GM18517 (cell line): Measurements from ENCODE around the gene DZANK1.
"Not testable (repeated sequence)": the region's sequence is repeated elsewhere in the genome, so short reads cannot be mapped to it uniquely, and the experiment has no call there.

Experiments
- ATAC-seq: cut with Tn5 transposase; IDR thresholded peaks from one replicate; pipeline ENCODE4 v1.9.1; 2021; ENCODE audit warnings: mild to moderate bottlenecking, moderate library complexity; ENCODE audit not compliant: unreplicated experiment

DZANK1 gene

GRCh38 chr20:18388860-18389259, 78.0 kb downstream of the DZANK1 start:
- no peak for ATAC-seq

DNA sequence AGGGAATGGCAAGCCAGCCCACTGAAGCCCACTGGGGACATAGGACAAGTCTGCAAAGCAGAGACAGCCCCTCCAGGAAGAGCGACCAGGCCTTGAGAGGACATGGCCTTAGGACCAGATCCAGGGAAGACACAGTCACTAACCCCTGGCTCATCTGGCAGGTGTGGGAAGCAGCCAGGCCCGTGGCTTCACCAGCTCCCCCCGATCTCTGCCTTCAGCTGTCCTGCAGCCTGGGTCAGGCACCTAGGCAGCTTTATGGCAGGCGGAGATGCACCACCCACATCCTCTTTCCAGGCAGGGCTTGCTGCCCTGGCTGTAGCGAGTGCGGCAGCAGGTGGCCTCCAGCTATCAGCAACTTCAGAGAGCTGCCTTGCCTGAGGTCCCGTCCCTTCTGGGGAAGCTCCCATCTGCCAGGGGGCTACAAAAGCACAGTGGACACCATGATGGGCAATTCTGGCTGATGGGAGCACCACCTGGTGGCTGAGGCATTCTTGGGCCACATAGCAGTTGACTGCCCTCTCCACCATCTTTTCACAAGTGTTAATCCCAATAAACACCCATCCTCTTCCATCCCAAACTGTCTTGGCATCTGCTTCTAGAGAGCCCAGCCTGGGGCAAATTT, 85.8 kb downstream of the DZANK1 start:
- no peak for ATAC-seq

DNA sequence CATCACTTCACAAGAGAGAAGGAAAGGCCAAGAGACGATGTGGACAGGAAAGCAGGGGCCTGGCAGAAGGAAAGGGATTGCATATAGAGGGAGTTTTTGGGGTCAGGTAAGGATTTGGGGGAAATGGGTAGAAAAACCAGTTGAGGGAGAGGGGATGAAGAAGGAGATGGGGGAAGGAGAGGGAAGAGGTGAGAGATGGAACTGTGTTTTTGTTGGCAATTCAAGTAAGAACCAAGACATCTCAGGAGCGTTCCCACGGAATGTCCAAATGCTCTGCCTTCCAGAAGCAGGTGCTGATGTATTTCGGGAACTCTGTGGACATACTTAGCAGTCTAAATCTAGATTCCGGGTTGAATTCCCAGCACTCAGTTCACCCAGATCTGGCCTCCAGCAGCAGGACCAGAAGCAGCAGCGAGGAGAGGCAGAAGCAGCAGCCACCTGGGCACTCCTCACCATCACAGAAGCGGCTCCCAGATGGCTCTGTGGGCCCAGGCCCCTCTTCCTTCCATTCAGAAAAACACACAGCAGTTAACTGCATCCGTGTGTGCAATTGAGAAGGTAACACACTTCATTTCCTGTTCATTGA, 88.8 kb downstream of the DZANK1 start:
- no peak for ATAC-seq

- ATAC-seq: not testable (repeated sequence)
These were observed 91.3 kb downstream of the DZANK1 start for GRCh38 chr20:18375551-18375950.

DNA sequence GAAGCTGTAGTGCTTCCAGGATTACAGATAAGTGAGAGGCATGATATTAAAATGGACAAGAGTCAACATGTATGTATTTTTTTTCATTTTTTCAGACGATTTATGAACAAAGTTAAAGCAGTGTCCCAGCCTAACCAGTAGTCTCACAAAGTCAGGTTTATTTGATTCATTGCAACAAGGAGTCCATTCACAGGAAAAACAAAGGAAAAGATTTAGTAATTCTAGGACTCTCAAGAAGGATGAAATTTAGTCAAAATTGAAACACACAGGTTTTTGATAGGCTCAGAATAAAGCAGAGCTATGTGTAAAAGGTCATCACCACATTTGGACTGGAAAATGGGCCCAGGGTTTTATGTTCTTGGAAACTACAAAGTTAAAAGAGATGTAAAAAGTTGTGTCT, 94.5 kb downstream of the DZANK1 start:
- no peak for ATAC-seq

DNA sequence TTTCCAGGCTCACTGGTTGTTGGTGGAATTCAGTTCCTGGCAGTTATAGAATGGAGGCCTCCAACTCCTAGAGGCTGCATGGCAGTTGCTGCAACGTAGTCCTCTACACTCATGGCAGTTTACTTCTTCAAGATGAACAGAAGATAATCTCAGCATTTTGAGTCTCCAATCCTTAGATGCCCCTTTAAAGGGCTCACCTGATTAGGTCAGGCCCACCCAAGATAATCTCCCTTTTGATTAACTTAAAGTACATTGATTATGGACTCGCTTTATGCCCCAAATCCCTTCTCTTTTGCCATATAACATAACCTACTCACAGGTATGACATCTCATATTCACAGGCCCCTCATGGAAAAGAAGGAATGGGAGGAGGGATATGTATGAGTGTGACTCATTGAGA, 102.1 kb downstream of the DZANK1 start:
- no peak for ATAC-seq

DNA sequence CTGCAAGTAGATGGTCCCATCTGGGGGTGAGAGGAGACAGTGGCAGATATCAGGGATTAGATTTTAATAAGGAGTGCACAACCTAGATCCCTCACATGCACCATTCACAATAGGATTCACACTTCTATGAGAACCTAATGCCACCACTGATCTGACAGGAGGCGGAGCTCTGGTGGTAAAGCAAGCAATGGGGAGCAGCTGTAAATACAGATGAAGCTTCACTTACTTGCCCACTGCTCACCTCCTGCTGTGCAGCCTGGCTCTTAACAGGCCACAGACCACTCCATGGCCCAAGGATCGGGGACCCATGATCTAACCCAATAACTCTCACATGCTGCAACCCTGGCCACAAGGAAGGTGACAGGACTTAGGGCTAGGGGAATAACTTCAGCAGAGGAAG, 103.1 kb downstream of the DZANK1 start:
- ATAC-seq: no peak

GRCh38 chr20:18362916-18363315, 103.9 kb downstream of the DZANK1 start:
- ATAC-seq: no peak

- ATAC-seq: no peak
These were observed 105.2 kb downstream of the DZANK1 start for GRCh38 chr20:18361678-18362077.

GRCh38 chr20:18360635-18361034, 106.2 kb downstream of the DZANK1 start:
- ATAC-seq: no peak

DNA sequence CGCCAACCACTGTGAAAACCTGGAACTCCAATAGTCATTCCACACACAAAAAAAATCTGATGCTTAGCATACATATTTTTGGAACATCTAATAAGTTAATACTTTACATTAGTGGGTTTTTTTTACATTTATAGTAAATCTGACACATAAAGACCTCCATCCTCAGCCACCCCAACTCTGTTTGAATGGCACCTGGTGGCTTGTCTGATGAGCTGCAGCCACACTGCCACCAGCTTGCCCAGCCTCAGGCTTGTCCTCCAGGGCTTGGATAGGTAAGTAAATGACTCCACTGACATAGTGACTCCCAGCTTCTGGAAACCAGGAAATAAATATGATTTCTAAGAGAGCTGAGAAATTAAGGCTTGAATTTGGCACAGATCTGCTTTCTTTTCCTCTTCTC, 107.0 kb downstream of the DZANK1 start:
- ATAC-seq: no peak

GRCh38 chr20:18349749-18350148, 117.1 kb downstream of the DZANK1 start:
- ATAC-seq: not testable (repeated sequence)
